DND-41 (cell line): Measurements from ENCODE around the gene SIDT1.

Experiments used
- CTCF ChIP-seq: IDR thresholded peaks from 2 replicates; pipeline ENCODE4 v1.5.1; 2012; ENCODE audit warnings: borderline replicate concordance, low read length, moderate library complexity, mild to moderate bottlenecking; ENCODE audit not compliant: poor library complexity, severe bottlenecking; ENCODE audit errors: extremely low read depth
- EZH2 ChIP-seq: IDR thresholded peaks from 3 replicates; pipeline ENCODE4 v1.6.1; 2012; ENCODE audit warnings: borderline replicate concordance, low read depth, mild to moderate bottlenecking, moderate library complexity, low read length, inconsistent platforms; ENCODE audit not compliant: severe bottlenecking

DNA sequence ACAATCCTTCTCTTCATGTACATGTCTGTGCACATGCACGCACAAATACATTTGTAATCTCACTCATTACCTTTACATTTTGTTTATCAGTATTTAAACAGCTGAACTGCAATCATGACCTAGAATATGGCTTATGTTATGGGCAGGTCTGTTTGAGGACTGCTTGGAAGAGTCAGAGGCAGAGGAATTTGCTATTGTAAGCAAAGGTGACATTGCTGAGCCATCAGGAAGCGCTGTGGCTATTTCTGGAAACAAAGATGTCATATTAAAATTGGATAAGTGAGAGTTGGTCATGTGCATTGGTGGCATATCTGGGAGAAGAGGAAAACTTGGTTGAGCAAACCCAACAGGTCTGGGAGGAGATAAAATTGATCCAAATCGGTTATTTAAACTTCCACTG is 122.5 kb downstream of the SIDT1 start:
- TF ChIP-seq CTCF (no peak), EZH2 (no peak)
